SKM-1 treated with dmso at 0.1 percent for 144 hours (cell line): Measurements from ENCODE around the gene CACNA1A.
"Not testable (repeated sequence)": the region's sequence is repeated elsewhere in the genome, so short reads cannot be mapped to it uniquely, and the experiment has no call there.

Source experiments
- DNase-seq: peaks from one replicate; lab custom pipeline; 2025; ENCODE audit not compliant: unreplicated experiment; lab: John Stamatoyannopoulos, UW

Gene CACNA1A

DNA sequence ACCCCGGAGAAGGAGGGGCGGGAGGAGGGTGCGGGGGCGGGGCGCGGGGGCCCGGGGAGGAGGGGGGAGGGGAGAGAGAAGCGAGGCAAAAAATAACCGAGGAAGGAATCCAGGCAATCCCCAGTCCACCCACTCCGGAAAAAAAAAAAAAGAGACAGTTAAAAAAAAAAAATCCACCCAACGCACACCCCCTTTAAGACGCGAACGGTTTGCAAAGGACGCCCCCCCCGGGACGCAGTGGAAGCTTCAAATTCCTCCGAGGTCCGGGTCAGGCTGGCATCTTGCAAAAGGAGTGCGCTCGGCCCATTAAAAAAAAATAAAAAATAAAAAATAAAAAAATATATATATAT, at the start of gene CACNA1A:
Gene CACNA1A (minus strand): TSS at position 9 of the 350 bp plus-strand sequence. CDS start 255 bp downstream, outside the sequence.
- no peak for DNase-seq

GRCh38 chr19:13554506-13555240, 48.4 kb upstream of the CACNA1A start:
- no peak for DNase-seq

DNA sequence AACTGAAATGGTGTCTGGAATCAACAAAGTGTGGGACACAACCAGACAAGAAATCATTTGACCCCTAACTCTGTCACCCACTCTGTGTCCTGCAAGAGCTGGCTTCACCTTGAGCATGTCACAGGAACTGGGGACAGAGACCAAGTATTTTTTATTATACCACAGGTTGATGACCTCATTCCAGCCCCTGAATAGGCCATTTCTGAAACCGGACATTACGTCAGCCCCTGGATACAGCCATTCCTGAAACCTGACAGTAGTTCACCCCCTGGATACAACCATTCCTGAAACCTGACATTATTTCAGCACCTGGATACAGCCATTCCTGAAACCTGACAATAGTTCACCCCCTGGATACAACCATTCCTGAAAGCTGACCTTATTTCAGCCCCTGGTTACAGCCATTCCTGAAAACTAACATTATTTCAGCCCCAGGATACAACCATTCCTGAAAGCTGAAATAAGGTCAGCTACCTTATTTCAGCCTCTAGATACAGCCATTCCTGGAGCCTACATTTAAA, 47.7 kb upstream of the CACNA1A start:
- DNase-seq, result no peak

- DNase-seq, result no peak
Observed at GRCh38 chr19:13548131-13548530, 41.9 kb upstream of the CACNA1A start.

- no peak for DNase-seq
Observed at GRCh38 chr19:13547102-13547501, 40.8 kb upstream of the CACNA1A start.

- no peak for DNase-seq
Observed at GRCh38 chr19:13544423-13544822, 38.1 kb upstream of the CACNA1A start.

DNA sequence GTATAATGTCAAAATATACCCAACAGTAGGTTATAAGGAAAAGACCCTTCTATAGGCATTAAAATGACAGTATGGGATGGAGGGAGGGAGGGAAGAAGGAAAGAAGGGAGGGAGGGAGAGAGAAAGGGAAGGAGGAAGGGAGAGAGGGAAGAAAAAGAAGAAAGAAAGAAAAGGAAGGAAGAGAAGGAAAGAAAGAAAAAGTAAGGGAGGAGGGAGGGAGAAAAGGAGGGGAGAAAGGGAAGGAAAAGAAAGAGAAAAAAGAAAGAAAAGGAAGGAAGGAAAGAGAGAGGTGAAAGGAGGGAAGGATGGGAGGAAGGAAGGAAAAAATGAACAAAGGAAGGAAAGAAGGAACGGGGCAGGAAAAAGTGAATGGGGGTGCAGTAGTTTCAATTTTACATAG, 35.3 kb upstream of the CACNA1A start:
- no peak for DNase-seq

DNA sequence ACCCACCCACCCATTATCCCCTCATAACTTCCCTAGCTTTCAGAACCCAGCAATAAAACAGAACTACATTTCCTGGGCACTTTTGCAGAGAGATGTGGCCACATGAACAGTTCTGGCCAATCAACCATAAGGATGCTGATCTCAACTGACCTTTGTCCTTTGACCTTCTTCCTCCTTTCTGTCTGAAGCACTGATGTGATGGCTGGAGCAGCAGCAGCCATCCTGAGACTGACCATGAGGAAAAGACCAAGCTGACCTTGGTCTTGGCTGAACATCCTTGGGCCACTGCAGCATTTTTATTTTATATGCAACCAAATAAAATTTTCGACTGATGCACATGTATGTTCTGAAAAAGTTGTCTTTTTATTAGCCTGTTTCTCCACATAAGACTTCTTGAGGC, 33.1 kb upstream of the CACNA1A start:
- DNase-seq, result no peak

DNA sequence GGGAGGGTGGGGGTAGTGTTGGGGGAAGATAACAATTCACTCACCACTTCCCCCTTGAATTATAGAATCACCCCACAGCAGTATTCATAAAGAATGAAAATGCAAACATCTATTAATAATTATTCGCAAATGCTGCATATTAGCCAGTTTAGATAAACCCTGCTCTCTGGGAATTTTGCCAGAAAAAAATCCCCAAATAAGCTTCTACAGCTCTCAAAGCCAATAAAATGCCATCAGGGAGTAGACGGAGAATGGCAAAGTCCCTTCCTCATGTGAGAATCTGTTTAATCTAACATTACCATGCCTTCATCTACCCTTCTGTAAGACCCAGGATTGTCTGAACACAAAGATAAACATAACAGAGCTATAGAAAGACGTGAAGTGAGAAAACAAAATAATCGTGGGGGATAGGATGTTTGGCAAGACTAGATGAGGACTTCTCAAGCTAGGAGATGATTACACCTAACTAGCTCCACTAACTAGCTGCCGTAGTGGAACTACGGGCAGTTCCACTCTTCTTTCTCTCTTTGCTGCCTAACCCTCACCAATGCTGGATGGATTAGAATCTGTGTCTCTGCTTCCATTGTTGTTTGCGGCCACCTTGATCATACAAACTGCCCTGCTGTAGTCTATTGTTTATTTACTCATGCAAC, 32.4 kb upstream of the CACNA1A start:
- no peak for DNase-seq

DNA sequence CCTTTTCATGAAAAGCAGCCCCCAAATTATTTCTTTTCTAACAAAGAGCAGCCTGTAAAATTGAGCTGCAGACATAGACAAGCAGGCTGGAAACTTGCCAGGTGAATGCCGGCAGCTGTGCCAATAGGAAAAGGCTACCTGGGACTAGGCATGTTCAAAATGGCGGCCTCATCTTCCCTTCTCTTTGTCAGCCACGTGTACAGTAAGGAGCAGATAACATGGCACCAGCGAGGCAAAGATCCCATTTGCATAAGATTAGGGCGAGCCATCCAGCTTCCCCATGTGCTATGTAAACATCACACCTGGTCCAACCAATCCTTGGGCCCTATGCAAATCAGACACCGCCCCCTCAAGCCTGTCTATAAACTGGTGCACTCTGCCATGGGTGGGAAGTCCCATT, 31.2 kb upstream of the CACNA1A start:
- DNase-seq, result no peak

- DNase-seq, result no peak
Observed at GRCh38 chr19:13530720-13531119, 24.4 kb upstream of the CACNA1A start.

GRCh38 chr19:13529721-13530120, 23.4 kb upstream of the CACNA1A start:
- DNase-seq, result not testable (repeated sequence)

DNA sequence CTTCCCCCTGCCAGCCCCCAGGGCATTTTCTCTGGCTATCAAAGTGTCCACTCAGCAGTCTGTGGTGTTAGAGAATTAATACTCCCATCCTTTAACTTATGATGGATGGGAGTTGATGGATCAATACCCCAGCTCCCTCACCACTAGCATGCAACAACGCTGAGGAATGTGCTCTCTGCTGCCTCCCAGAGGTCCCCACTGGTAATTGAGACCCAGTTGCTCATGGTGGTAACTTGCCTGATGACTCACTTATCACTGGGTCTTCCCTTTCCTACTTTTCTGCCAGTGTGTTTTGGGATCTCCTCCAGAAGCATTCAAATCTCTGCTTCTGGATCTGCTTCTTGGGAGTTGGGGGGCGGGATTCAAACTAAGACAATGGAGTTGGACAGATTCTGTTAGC, 20.3 kb upstream of the CACNA1A start:
- DNase-seq, result no peak

GRCh38 chr19:13521066-13521465, 14.8 kb upstream of the CACNA1A start:
- DNase-seq, result no peak

DNA sequence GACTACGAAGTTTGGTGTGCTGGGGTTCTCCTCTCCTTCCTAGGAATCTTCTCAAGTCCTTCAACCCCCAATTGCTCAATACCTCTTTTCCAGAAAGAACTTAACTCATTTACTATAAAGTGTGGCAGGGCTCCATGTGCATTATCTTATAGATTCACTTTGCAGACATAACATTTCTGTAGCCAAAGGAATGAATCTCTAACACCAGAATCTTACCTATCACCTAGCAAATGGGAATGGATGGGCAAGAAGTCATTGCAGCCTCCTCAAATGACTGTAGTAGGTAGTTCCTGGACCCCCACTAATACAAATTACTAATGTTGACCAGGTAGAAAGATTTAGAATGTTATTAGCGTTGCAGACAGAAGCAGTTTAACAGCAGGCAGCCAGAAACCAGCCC, 5.7 kb upstream of the CACNA1A start:
- DNase-seq, result no peak

- no peak for DNase-seq
Observed at GRCh38 chr19:13507053-13507611, 853 bp upstream of the CACNA1A start.

DNA sequence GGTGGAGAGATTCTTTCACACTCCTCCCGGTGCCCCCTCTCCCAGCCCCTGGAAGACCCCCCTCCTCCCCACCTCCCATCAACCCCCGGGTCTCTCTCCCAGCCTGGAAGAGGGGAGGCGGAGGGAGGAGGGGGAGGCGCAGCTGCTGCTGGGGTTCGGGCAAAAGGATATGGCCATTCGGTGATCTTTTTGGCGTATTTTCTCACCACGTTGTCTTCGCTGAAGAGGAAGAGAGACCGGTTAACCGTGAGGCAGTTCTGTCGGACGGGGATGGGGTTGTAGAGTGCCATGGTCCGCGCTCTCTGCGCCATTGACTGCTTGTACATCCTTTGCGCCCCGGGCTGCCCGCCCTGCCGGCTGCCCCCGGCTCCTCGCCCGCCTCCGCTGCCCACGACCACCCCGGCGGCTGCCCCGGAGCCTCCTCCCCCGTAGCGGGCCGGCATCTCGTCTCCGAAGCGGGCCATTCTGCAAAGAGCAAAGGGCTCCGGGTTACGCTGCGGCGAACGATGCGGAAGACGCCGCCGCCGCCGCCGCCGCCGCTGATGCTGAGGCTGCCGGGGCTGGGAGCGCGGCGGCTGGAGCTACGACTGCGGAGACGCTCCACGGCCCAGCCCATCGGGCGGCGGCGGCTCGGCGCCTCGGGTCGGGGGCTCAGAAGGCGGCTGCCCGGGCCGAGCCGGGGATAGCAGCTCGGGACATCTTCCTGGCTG, 363 bp downstream of the CACNA1A start:
- DNase-seq, result no peak

- no peak for DNase-seq
Observed at GRCh38 chr19:13505164-13505695, 1.0 kb downstream of the CACNA1A start.

GRCh38 chr19:13503570-13504235, 2.6 kb downstream of the CACNA1A start:
- DNase-seq, result no peak

DNA sequence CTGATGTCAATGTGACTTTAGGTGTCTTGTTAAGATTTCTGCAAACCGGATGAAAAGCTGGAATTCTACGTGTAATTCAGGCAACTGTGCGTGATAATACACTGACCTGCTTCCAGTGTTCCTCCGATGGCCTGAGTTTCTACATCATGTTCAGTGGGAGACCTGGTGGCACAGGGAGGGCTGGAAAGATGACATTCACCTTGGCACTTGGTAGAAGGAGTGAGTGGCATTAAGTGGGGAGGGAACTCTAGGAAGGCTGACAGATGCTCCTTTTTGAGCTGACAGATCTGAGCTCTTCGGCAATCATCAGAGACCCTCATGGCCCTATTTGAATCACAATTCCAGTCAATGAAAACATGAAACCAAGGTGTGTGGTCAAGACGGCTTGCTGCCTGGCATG, 4.0 kb downstream of the CACNA1A start:
- DNase-seq, result no peak

- DNase-seq, result no peak
Observed at GRCh38 chr19:13499692-13500091, 6.6 kb downstream of the CACNA1A start.
